Superior temporal gyrus (tissue), 1 donor: Measurements from ENCODE around the gene ADAT3.
"Not testable (repeated sequence)": the region's sequence is repeated elsewhere in the genome, so short reads cannot be mapped to it uniquely, and the experiment has no call there.

ENCODE experiments used
- DNase-seq: peaks from one replicate; pipeline ENCODE4 v3.0.0-alpha.2; 2016; ENCODE audit errors: extremely low spot score

Gene ADAT3

DNA sequence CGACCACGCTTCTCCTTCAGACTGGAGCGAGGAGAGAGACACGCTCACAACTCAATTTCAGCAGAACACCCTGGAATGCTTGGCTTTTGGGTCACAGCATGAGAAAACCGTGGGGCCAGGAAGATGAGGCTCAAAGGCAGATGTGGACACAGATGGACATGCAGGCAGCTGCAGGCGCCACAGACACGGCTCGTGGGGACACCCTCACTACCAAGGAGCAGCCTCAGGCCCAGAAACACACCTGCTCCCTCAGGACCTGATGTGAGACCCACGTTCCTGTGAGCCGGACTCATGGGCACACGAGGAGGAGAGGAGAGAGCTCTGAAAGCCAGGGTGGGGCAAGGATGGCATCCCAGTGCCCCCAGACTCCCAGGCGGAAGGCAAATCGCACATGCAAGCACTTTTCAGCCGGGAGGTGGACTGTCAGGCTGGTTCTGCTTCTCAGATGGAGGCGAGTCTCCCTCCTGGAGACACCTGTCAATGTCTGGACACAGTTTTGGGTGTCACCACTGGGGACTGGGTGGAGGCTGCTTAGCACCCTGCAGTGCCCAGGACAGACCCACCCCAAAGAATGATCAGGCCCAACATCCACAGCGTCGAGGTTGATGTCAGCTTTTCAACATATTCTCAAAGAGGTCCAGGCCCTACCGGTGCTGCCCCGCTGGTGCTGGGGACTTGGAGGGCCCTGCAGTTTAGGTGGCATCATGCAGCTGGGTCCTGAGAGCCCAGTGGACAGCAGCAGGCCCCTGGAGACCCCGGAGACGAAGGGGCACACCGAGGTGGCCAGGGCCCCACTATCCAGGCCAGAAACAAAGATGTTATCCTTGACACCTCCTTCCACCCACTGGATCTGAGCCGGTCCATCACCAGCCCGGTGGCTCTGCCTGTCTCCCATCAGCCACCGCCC is 22.2 kb upstream of the ADAT3 start:
- no peak for DNase-seq

DNA sequence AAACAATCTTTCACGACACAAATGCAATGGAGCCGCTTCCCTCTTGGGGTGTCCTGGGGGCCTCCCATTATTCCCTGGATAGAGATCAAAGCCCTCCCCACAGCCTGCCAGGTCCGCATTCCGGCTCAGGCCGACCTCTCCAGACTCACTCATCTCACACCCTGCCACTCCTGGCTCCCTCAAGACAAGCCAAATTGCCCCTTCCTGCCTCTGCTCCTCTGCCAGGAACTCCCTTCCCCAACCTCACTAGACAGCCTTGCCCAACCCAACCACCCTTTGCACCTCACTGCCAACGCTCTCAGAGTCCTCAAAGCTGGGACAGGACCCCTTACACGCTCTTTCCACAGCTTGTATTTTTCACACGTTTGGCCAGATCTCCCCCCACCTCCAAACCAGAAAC is 21.4 kb upstream of the ADAT3 start:
- no peak for DNase-seq

DNA sequence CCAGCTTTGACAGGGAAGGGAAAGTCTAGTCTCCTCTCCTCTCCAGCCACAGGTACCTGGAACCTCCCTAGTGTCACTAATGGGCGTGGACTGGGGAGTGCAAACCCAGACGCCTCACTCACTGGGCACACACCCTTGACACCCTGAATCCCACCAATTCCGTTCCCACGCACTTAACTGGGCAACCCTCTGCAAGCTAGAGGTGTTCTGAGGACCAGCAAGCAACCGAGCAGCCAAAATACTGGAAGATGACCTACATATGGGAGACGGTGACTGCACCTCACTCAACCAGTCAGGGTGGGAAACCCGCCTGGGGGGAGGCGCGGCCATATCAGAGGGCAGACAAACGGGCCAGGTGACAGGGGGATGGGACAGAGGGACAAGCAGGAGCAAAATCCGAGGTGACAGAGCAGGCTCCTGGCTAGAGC is 20.9 kb upstream of the ADAT3 start:
- no peak for DNase-seq

DNA sequence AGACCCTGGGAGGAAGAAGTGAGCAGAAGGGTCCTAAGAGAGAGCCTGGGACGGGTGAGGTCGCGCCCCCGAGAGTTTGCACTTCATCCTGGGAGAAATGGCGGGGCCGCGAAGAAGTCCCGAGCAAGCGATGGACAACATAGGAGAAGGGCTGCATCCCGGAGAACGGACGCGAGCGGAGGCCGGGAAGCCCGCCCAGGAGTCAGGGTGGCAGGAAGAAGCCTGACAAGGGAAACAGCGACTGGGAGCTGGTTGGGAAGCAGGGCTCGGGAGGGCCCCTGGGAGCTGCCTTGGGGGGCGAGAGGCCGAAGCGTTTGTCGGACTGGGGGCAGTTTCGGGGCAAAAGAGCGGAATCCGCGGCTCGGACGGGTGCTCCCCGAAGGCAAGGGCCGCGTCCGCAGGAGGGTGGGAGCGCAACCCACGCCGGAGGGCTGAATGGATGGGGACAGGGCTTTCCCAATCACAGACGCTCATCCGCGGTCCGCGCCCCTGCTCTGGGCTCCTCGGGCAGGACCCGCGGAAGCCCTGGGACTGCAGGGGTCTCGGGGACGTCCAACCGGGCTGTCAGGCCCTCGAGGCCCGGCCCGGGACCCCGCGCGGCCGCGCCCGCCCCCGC is 20.4 kb upstream of the ADAT3 start:
- DNase-seq, result no peak

DNA sequence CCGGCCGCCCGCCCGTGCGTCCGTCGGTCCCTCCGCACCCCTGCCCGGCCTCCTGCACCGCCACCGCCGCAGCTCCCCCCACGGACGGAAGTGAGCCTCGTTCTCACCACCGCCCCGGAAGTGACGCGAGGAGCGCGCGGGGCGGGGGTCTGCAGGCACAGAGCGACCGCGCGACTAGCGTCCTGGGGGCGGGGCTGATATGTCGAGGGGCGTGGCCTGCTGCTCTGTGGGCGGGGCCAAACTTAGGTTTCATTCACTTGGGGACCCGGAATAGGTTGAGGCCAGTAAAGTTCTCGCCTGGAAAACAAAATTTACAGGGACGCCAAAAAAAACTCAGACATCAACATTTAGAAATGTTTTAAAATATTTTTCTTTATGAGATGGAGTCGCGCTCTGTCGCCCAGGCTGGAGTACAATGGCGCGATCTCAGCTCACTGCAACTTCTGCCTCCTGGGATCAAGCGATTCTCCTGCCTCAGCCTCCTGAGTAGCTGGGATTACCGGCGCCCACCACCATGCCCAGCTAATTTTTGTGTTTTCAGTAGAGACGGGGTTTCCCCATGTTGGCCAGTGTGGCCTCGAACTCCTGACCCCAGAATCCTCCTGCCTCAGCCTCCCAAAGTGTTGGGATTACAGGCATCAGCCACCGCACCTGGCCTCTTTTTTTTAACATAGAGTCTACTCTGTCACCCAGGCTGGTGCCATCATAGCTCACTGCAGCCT is 19.6 kb upstream of the ADAT3 start, which contains the start of gene ABHD17A:
ABHD17A (minus strand) TSS at position 99 of the 722 bp plus-strand sequence. CDS start 3,930 bp downstream, outside the sequence.
- DNase-seq, result peak; percentile 94

DNA sequence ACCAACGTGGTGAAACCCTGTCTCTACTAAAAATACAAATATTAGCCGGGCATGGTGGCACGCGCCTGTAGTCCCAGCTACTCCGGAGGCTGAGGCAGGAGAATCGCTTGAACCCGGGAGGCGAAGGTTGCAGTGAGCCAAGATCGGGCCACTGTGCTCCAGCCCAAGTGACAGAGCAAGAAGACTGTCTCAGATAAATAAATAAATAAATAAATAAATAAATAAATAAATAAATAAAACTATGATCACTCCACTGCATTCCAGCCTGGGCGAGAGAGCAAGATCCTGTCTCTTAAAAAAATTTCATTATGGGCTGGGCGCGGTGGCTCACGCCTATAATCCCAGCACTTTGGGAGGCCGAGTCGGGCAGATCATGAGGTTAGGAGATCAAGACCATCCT is 18.8 kb upstream of the ADAT3 start:
- not testable (repeated sequence) for DNase-seq

DNA sequence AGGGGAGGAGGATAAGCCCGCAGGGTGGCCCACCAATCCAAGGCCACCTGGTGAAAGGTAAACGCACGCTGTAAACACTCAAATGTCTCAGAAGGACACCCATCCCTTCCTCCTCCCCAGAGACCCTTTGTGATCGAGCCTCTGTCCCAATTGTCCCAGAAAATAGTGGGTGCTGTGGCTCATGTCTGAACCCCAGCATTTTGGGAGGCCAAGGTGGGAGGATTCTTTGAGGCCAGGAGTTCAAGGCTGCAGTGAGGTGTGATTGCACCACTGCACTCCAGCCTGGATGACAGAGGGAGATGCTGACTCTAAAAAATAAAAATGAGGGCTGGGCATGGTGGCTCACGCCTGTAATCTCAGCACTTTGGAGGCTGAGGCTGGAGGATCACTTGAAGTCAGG is 16.8 kb upstream of the ADAT3 start:
- no peak for DNase-seq

DNA sequence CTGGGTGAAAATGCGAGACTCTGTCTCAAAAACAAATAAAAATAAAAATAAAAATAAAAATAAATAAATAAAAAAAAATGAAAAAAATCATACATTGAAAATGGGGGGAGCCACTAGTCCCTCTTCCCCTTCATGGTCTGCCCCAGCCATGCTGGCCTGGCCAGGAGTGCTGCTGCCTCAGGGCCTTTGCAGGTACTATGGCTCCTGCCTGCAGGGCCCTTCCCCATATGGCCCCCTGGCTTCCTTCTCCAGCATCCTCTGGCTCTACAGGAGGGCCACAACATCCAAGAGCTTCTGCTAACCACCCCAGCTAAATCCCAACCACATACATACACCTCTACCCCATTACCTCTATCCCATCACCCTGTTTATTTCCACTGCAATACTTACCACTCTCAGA is 15.3 kb upstream of the ADAT3 start:
- no peak for DNase-seq

DNA sequence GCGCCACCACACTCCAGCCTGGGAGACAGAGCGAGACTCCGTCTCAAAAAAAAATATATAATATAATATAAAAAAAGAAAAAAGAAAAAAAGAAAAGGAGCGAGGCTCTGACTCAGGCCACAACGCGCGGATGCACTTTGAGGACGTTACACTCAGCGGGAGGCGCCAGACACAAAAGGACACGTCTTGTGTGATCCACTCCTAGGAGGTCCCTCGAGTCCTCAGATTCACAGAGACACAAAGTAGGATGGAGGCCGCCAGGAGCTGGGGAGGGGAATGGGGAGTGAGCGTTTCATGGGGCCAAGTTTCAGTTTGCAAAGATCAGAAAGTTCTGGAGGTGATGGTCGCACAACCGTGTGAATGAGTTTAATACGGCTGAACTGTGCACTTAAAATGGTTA is 11.4 kb upstream of the ADAT3 start:
- no peak for DNase-seq

DNA sequence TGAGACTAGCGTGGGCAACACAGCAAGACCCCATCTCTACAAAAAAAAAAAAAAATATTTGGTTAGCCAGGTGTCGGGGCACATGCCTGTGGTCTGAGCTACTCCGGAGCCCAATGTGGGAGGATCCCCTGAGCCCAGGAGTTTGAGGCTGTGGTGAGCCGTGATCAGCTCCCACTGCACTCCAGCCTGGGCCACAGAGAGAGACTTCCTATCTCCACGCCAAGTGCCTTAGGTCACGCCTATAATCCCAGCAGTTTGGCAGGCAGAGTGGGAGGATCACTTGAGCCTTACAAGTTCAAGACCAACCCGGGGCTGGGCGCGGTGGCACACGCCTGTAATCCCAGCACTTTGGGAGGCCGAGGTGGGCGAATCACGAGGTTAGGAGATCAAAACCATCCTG is 8.7 kb upstream of the ADAT3 start:
- no peak for DNase-seq

DNA sequence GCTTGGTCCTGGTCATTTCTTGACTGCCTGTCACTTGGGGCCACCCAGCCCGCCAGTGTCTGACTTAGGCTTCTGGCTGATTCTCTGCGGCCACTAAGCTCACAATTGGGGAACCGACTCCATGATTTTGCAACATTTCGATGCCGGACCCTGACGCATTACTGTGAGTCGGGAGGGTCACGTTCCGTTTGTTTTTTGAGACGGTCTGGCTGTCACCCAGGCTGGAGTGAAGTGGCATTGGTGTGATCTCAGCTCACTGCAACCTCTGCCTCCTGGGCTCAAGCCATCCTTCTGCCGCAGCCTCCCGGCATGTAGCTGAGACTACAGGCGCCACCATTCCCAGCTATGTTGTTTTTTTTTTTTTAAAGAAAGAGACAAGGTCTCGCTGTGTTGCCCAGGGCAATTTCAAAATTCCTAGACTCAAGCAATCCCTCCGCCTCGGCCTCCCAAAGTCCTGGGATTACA is 3.2 kb upstream of the ADAT3 start:
- no peak for DNase-seq

DNA sequence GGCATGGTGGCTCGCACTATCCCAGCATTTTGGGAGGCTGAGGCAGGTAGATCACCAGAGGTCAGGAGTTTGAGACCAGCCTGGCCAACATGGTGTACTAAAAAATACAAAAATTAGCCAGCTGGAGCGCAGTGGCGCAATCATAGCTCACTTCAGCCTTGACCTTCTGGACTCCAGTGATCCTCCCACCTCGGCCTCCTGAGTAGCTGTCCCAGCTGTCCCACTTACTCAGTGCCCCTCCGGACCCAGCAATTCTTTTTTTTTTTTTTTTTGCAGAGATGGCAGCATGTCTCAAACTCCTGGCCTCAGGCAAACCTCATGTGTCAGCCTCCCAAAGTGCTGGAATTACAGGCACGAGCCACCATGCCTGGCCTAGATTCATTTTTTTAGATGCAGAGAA is 2.3 kb upstream of the ADAT3 start:
- DNase-seq, result no peak

DNA sequence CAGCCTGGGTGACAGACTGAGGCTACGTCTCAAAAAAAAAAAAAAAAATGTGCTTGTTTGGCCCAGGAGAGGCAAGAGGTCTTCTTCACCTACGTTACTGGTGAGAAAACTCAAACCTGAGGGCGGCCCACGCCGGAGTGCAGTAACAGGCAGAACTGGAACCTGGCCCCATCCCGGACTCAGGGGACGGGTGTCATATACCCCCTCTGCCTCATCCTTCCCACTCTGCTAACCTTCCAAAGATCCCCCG is 414 bp upstream of the ADAT3 start:
- DNase-seq, result no peak

DNA sequence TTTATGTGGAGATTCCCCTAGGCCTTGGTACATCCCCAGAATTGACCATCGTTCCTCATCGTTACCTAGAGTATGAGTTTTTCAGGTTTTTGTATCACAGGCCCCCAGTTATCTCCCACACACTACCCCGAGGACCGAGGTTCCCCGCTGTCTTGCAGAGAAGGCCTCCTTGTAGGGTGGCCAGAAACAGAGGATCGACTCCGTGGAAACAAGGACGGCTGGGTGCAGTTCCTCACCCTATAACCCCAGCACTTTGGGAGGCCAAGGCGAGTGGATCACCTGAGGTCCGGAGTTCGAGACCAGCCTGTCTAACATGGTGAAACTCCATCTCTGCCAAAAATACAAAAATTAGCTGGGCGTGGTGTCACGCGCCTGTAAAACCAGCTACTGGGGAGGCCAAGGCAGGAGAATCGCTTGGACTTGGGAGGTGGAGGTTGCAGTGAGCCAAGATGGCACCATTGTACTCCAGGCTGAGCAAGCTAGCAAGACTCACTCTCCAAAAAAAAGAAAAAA is 720 bp downstream of the ADAT3 start:
- DNase-seq, result no peak

DNA sequence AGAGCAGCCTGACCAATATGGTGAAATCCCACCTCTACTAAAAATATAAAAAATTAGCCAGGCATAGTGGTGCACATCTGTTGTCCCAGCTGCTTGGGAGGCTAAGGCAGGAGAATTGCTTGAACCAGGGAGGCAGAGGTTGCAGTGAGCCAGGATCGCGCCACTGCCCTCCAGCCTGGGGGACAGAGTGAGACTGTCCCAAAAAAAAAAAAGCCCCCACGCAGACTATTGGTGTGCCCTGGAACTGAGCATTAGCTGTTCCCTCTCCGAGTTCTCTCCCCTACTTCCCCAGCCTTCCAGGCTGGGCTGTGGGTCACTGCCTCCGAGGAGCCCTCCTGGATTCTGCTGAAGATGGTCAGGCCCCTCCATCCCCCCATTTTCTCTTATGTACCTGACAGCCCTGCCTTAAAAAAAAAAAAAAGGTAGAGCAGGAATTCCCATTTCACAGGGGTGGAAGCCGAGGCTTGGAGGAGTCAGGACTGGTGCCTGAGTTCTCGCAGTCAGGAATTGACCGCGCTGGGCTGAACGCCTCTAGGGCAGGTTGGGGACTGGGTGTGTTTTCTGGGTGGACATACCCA is 1.9 kb downstream of the ADAT3 start:
- no peak for DNase-seq

DNA sequence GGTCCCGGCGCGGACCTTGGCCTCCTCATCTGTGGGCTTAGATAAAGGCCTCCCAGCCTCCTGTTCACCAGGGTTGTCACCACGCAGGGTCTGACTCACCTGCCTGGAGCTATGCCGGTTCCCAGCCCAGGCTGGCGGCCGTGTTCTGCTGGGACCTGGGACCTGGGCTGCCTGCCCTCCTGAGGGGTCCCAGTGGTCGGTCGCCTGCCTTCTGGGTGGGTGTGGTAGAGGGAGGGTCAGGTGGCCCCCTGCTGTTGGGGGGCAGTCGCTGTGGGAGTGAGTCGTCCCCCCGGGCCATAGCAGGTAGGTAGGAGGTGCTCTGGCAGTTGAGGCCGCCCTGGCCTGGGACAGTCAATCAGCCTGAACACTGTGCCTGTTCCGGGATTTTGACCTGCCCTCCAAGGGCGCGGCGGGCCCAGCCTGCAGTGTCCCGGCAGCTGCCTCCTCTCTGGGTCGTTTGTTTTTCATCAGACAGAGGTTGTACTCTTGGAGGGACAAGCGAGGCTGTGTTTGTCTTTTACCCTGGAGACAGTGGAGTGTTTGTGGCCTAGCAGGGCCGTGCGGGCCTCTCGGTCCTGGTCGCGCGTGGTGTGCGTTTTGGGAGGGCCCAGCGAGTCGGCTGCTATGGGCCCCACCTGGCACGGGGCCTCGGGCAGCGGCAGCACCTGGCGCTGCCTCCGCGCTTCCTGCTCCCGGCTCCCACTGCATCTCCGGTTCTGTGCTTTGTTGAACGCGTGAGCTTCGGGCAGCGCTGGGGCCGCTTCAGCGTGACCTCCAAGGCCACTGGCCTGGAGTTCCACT is 2.6 kb downstream of the ADAT3 start:
- no peak for DNase-seq

DNA sequence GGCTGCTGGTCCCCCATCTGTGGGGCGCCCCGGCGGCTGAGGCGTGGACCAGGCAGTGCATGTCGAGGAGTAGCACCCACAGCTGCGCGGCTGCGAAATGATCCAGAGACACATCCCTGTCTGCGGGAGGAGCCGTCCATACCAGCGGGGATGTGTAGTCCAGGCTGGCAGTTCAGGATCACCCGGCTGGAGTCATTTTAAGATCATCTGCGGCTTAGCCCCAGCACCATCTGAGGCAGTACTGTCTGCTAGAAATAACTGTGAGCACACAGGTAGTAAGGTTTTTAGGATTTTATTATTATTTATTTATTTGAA is 3.1 kb downstream of the ADAT3 start:
- no peak for DNase-seq

DNA sequence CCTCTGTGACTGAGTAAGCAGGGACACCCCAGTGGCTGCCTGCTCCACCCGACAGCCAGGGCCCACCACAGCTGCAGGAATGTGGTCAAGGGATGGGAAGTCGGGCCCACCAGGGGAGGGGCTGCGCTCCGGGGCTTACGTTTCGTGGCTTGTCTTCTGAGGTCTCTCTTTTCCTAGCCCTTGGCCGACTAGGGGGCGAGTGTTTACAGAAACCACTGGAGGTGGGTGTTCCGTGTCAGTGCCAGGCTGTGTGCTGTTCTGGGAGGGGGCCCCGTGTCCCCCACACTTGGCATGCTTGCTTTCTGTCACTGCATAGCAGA is 4.5 kb downstream of the ADAT3 start:
- DNase-seq, result no peak

DNA sequence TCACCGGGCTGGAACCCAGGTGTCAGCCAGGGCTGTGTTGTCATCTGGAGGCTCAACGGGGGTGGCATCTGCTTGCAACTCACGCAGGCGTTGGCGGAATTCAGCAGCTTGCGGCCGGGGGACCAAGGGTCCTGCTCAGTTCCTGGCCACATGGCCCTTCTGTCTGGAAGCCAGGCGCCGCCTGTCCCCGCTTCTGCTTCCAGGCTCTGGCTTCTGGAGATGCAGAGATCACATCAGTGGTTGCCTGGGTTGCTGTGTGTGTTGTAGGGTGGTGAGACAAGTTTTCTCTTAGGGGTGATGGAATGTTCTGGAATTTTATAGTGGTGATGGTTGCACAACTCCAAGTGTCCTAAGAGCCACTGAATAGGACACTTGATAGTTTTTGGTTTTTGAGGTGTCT is 5.0 kb downstream of the ADAT3 start:
- no peak for DNase-seq

DNA sequence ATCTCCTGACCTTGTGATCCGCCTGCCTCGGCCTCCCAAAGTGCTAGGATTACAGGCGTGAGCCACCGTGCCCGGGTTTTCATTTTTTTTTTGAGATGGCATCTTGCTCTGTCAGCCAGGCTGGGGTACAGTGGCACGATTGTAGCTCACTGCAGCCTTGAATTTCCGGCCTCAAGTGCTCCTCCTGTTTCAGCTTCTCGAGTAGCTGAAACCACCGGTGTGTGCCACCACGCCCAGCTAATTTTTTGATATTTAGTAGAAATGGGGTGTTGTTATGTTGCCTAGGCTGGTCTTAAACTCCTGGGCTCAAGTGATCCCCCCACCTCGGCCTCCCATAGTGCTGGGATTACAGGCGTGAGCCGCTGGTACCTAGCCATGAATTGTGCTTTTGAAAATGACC is 5.9 kb downstream of the ADAT3 start:
- DNase-seq, result no peak

DNA sequence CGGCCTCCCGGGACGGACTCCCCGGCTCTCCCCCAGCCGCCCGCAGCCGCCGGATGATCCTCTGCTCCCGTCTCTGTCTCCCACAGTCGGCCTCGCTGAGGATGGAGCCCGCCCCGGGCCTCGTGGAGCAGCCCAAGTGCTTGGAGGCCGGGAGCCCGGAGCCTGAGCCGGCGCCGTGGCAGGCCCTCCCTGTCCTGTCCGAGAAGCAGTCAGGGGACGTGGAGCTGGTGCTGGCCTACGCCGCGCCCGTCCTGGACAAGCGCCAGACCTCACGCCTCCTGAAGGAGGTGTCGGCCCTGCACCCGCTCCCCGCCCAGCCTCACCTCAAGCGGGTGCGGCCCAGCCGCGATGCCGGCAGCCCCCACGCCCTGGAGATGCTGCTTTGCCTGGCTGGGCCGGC is 6.8 kb downstream of the ADAT3 start:
- DNase-seq, result no peak
